H9 (cell line): ENCODE results near the gene NXN. TPM values are rescaled to one million over a fixed set of nuclear protein-coding genes. Genes with fewer than 3 reads are reported as not detected.

Experiments used
- DNase-seq: peaks from one replicate; pipeline ENCODE4 v3.0.0-alpha.2; 2017
- H2AFZ ChIP-seq: one replicate; pipeline ENCODE4 v1.6.1; 2013; ENCODE audit warnings: mild to moderate bottlenecking, low read length, control low read depth, moderate library complexity
- H2AK5ac ChIP-seq: 2 replicates; pipeline ENCODE4 v1.6.1; 2013; ENCODE audit warnings: low read length, control low read depth, mixed read lengths; ENCODE audit not compliant: insufficient read length
- H2BK120ac ChIP-seq: one replicate; pipeline ENCODE4 v1.6.1; 2013; ENCODE audit warnings: low read depth, mild to moderate bottlenecking, low read length, control low read depth, inconsistent platforms; ENCODE audit not compliant: poor library complexity, severe bottlenecking
- H2BK12ac ChIP-seq: 2 replicates; pipeline ENCODE4 v1.6.1; 2013; ENCODE audit warnings: low read length, control low read depth, mixed read lengths, low read depth; ENCODE audit not compliant: insufficient read length
- H2BK15ac ChIP-seq: 2 replicates; pipeline ENCODE4 v1.6.1; 2013; ENCODE audit warnings: low read depth, low read length, control low read depth
- H2BK20ac ChIP-seq: one replicate; pipeline ENCODE4 v1.6.1; 2013; ENCODE audit warnings: low read depth, mild to moderate bottlenecking, low read length, control low read depth, inconsistent platforms; ENCODE audit not compliant: poor library complexity, severe bottlenecking
- H2BK5ac ChIP-seq: 2 replicates; pipeline ENCODE4 v1.6.1; 2013; ENCODE audit warnings: low read length, control low read depth, mixed read lengths; ENCODE audit not compliant: insufficient read length
- H3K14ac ChIP-seq: 2 replicates; pipeline ENCODE4 v1.6.1; 2013; ENCODE audit warnings: low read length, control low read depth; ENCODE audit not compliant: insufficient read depth
- H3K18ac ChIP-seq: 2 replicates; pipeline ENCODE4 v1.6.1; 2013; ENCODE audit warnings: low read depth, mild to moderate bottlenecking, mixed read lengths, low read length, control low read depth; ENCODE audit not compliant: insufficient read length
- H3K23ac ChIP-seq: 2 replicates; pipeline ENCODE4 v1.6.1; 2013; ENCODE audit warnings: low read length, control low read depth, mixed read lengths, low read depth; ENCODE audit not compliant: insufficient read length
- H3K23me2 ChIP-seq: 2 replicates; pipeline ENCODE4 v1.6.1; 2013; ENCODE audit warnings: low read depth, mild to moderate bottlenecking, mixed read lengths, low read length, control low read depth; ENCODE audit not compliant: insufficient read length, poor library complexity, severe bottlenecking
- H3K27ac ChIP-seq: 2 replicates; pipeline ENCODE4 v1.5.1; 2013; ENCODE audit warnings: low read length, control low read depth, mixed read lengths, low read depth; ENCODE audit not compliant: insufficient read length
- H3K27me3 ChIP-seq: 2 replicates; pipeline ENCODE4 v1.6.1; 2013; ENCODE audit warnings: low read length, control low read depth, inconsistent platforms; ENCODE audit not compliant: insufficient read depth
- H3K4ac ChIP-seq: 2 replicates; pipeline ENCODE4 v1.6.1; 2013; ENCODE audit warnings: low read depth, mild to moderate bottlenecking, control low read depth, inconsistent platforms, low read length, moderate library complexity
- H3K4me1 ChIP-seq: 2 replicates; pipeline ENCODE4 v1.6.1; 2013; ENCODE audit warnings: low read length, control low read depth, inconsistent platforms; ENCODE audit not compliant: insufficient read depth
- H3K4me2 ChIP-seq: 2 replicates; pipeline ENCODE4 v1.6.1; 2013; ENCODE audit warnings: low read length, control low read depth, mixed read lengths; ENCODE audit not compliant: insufficient read length, insufficient read depth
- H3K56ac ChIP-seq: 2 replicates; pipeline ENCODE4 v1.6.1; 2013; ENCODE audit warnings: low read depth, mild to moderate bottlenecking, mixed read lengths, low read length, control low read depth; ENCODE audit not compliant: insufficient read length
- H3K79me1 ChIP-seq: 2 replicates; pipeline ENCODE4 v1.6.1; 2013; ENCODE audit warnings: low read depth, mild to moderate bottlenecking, moderate library complexity, low read length, control low read depth, inconsistent platforms; ENCODE audit not compliant: insufficient read depth, poor library complexity, severe bottlenecking
- H3K79me2 ChIP-seq: 2 replicates; pipeline ENCODE4 v1.6.1; 2013; ENCODE audit warnings: low read length, control low read depth, inconsistent platforms; ENCODE audit not compliant: insufficient read depth
- H3K9ac ChIP-seq: 2 replicates; pipeline ENCODE4 v1.6.1; 2013; ENCODE audit warnings: low read length, control low read depth, mixed read lengths; ENCODE audit not compliant: insufficient read length; ENCODE audit errors: extremely low read depth
- H3K9me3 ChIP-seq: one replicate; pipeline ENCODE4 v1.6.1; 2013; ENCODE audit warnings: low read depth, low read length, inconsistent platforms; ENCODE audit not compliant: control insufficient read depth
- H3T11ph ChIP-seq: one replicate; pipeline ENCODE4 v1.6.1; 2013; ENCODE audit warnings: mild to moderate bottlenecking, low read length, control low read depth, inconsistent platforms
- H4K20me1 ChIP-seq: one replicate; pipeline ENCODE4 v1.6.1; 2013; ENCODE audit not compliant: control insufficient read depth, insufficient read length, insufficient read depth
- H4K5ac ChIP-seq: 2 replicates; pipeline ENCODE4 v1.6.1; 2013; ENCODE audit warnings: low read depth, mild to moderate bottlenecking, mixed read lengths, low read length, control low read depth; ENCODE audit not compliant: insufficient read length
- H4K8ac ChIP-seq: replicated peaks from 2 replicates; pipeline ENCODE4 v1.6.1; 2013; ENCODE audit warnings: low read length, control low read depth, mixed read lengths, low read depth; ENCODE audit not compliant: insufficient read length
- H4K91ac ChIP-seq: 2 replicates; pipeline ENCODE4 v1.6.1; 2013; ENCODE audit warnings: low read depth, mild to moderate bottlenecking, moderate library complexity, mixed read lengths, low read length, control low read depth; ENCODE audit not compliant: insufficient read length
- H3K27ac Mint-ChIP-seq, 3 experiments: 2 replicates in 2 of 3; 3 replicates in 1 of 3; pipeline ENCODE4 v1.8.0; 2020 to 2021; ENCODE audit warnings: mixed read lengths in 3 of 3, mild to moderate bottlenecking in 1 of 3, moderate library complexity in 1 of 3
- H3K27me3 Mint-ChIP-seq: 2 replicates; pipeline ENCODE4 v1.8.0; 2021; ENCODE audit warnings: low read depth, mild to moderate bottlenecking, moderate library complexity, mixed read lengths
- H3K36me3 Mint-ChIP-seq, 3 experiments: 2 replicates in 2 of 3; 3 replicates in 1 of 3; pipeline ENCODE4 v1.8.0; 2020 to 2021; ENCODE audit warnings: low read depth in 3 of 3, mixed read lengths in 3 of 3; ENCODE audit not compliant: insufficient read depth in 1 of 3
- H3K4me1 Mint-ChIP-seq, 2 experiments: 2 replicates each; pipeline ENCODE4 v1.8.0; 2020; ENCODE audit warnings: mixed read lengths in 2 of 2
- H3K4me3 Mint-ChIP-seq, 2 experiments: 2 replicates in 1 of 2; 3 replicates in 1 of 2; pipeline ENCODE4 v1.8.0; 2020 to 2021; ENCODE audit warnings: mild to moderate bottlenecking in 2 of 2, mixed read lengths in 2 of 2, moderate library complexity in 1 of 2
- H3K9me3 Mint-ChIP-seq, 2 experiments: 2 replicates in 1 of 2; 3 replicates in 1 of 2; pipeline ENCODE4 v1.8.0; 2020; ENCODE audit warnings: mild to moderate bottlenecking in 2 of 2, mixed read lengths in 2 of 2, moderate library complexity in 1 of 2
- WGBS: extraction: QIAGEN DNeasy Blood & Tissue Kit; methylation state at CpG from one replicate; pipeline ENCODE4 v1.1.7; 2013; ENCODE audit warnings: missing lambda C conversion rate, low lambda C conversion rate, mixed read lengths; ENCODE audit not compliant: insufficient read length; ENCODE audit errors: extremely low coverage; 5-methylcytosine and 5-hydroxymethylcytosine counted together
- total RNA-seq: library from RNA; stranded (reverse); gene quantifications from 2 replicates; pipeline ENCODE4 v1.2.1, GENCODE V29; 2021
- TF ChIP-seq, protein P1 (sequence below): fragments of 200-600 bp; sonication (generic); conservative IDR thresholded peaks from 3 replicates; pipeline ENCODE4 v1.8.0; 2021; ENCODE audit warnings: antibody characterized with exemption, mild to moderate bottlenecking

Gene NXN
- total RNA-seq, 1 experiment from 2014 or later, result 93.6 TPM

DNA sequence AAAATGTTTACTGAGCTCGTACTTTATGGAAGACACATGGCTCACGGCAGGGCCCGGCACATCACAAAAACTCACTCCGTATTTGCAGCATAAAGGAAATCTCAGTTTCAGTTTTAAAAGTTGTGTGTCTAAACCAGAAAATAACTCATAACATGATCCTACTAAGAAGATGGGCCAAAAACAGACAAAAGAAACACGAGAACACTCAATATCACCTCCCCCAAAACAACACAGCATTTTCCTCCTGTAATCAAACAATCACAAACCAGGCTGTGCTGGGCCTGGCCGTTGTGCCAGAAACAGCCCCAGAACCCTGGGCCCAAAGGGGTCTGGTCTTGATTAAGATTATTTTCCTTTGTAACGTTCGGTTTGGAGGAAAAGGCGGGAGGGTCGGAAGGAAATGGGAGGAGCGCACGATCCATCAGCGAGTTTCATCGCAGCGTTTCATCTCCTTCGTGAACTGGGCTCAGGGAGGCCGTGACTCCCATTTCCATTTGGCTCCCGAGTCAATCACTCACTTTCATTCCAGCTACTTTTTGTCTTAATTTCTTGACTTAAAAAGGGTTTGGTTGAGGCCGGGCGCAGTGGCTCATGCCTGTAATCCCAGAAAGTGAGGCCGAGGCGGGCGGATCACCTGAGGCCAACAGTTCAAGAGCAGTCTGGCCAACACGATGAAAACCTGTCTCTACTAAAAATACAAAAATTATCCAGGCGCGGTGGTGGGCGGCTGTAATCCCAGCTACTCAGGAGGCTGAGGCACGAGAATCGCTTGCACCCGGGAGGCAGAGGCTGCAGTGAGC lies 61.4 kb downstream of the NXN start:
- H3T11ph ChIP-seq, result no peak overlapping the region
- H3K4ac ChIP-seq, result no peak overlapping the region
- Mint-ChIP-seq H3K27me3 (no peaks in the 10 kb centered on the region), H3K9me3 (no peaks in the 10 kb centered on the region), H3K4me3 (no peak overlapping the region), H3K4me1 (peaks cover 56 to 59% of the 10 kb centered on the region in 2 experiments), H3K27ac (peak overlapping the region; percentile 35 to 96 (median 74); a peak in 6 of 7 replicates), H3K36me3 (peaks cover 16 to 43% (median 29%) of the 10 kb centered on the region in 3 experiments)
- no peak overlapping the region for H3K23ac ChIP-seq
- no peak overlapping the region for H4K5ac ChIP-seq
- H2BK120ac ChIP-seq, result no peak overlapping the region
- no peak overlapping the region for H2AFZ ChIP-seq
- no peak overlapping the region for H3K27ac ChIP-seq
- H4K8ac ChIP-seq, result no peak overlapping the region
- H2BK5ac ChIP-seq, result no peak overlapping the region
- no peak overlapping the region for H2BK20ac ChIP-seq
- H3K56ac ChIP-seq, result no peak overlapping the region
- no peak overlapping the region for H2BK12ac ChIP-seq
- H4K91ac ChIP-seq, result no peak overlapping the region
- H3K23me2 ChIP-seq, result no peaks in the 10 kb centered on the region
- H3K9me3 ChIP-seq, result no peaks in the 10 kb centered on the region
- H3K14ac ChIP-seq, result no peak overlapping the region
- H3K4me1 ChIP-seq, result peaks cover 3% of the 10 kb centered on the region; the same call in 1 of the 2 replicates
- no peak for DNase-seq
- peaks cover 11% of the 10 kb centered on the region; the same call in 1 of the 2 replicates for H3K79me2 ChIP-seq
- no peak overlapping the region for H2BK15ac ChIP-seq
- H4K20me1 ChIP-seq, result no peaks in the 10 kb centered on the region
- no peak overlapping the region for H2AK5ac ChIP-seq
- H3K79me1 ChIP-seq, result peaks cover 2% of the 10 kb centered on the region
- no peaks in the 10 kb centered on the region for H3K27me3 ChIP-seq
- no peak overlapping the region for H3K9ac ChIP-seq
- H3K4me2 ChIP-seq, result no peak overlapping the region
- no CpG with 5 or more reads among the region's 30 CpGs for WGBS
- H3K18ac ChIP-seq, result no peak overlapping the region
- TF ChIP-seq, protein P1, sequence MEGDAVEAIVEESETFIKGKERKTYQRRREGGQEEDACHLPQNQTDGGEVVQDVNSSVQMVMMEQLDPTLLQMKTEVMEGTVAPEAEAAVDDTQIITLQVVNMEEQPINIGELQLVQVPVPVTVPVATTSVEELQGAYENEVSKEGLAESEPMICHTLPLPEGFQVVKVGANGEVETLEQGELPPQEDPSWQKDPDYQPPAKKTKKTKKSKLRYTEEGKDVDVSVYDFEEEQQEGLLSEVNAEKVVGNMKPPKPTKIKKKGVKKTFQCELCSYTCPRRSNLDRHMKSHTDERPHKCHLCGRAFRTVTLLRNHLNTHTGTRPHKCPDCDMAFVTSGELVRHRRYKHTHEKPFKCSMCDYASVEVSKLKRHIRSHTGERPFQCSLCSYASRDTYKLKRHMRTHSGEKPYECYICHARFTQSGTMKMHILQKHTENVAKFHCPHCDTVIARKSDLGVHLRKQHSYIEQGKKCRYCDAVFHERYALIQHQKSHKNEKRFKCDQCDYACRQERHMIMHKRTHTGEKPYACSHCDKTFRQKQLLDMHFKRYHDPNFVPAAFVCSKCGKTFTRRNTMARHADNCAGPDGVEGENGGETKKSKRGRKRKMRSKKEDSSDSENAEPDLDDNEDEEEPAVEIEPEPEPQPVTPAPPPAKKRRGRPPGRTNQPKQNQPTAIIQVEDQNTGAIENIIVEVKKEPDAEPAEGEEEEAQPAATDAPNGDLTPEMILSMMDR, result no peak
